Measurements from ENCODE around the gene UHMK1. TPM values are rescaled to one million over a fixed set of nuclear protein-coding genes. Genes with fewer than 3 reads are reported as not detected.

Gene UHMK1
- total and polyA plus RNA-seq, 11 donors, result 5.6 to 34.5 (median 21.8) TPM

- no peak for DNase-seq
- 75 to 79% (median 77%) methylated on average over 4 of the region's 4 CpGs for WGBS, 4 donors
- TF ChIP-seq CTCF (IDR thresholded peaks at IDR 0.05) (no peak), POLR2A (IDR thresholded peaks at IDR 0.05) (no peak)
- Histone ChIP-seq H3K4me3 (no peak overlapping the region), H3K27ac (peak overlapping the region in 6 of 12 donors; percentile 5 to 31 (median 16)), H3K4me1 (peaks cover 0 to 19% (median 0%) of the 10 kb centered on the region in 12 donors), H3K36me3 (peaks cover 0 to 67% (median 45%) of the 10 kb centered on the region in 9 donors), H3K9me3 (no peaks in the 10 kb centered on the region), H3K27me3 (no peaks in the 10 kb centered on the region)
- intact Hi-C loops (cut with DNase I), result no loop called here
- ATAC-seq, result peak in 1 of 4 donors; percentile 26
Measured at GRCh38 chr1:162578071-162578700, 80.6 kb downstream of the UHMK1 start.

- H3K27me3 ChIP-seq, result no peaks in the 10 kb centered on the region
- DNase-seq, result no peak
- H3K36me3 ChIP-seq, result peaks cover 0 to 75% (median 53%) of the 10 kb centered on the region in 9 donors
- WGBS, 4 donors, result 84 to 91% (median 85%) methylated on average over 1 of the region's 1 CpG
- H3K27ac ChIP-seq, result no peak overlapping the region
- no peaks in the 10 kb centered on the region for H3K9me3 ChIP-seq
- intact Hi-C loops (cut with DNase I), result no loop called here
- no peak for ATAC-seq
- TF ChIP-seq POLR2A (IDR thresholded peaks at IDR 0.05), result no peak
- no peak for TF ChIP-seq CTCF (IDR thresholded peaks at IDR 0.05)
- no peak overlapping the region for H3K4me3 ChIP-seq
- peaks cover 0 to 12% (median 0%) of the 10 kb centered on the region in 12 donors for H3K4me1 ChIP-seq
Measured at GRCh38 chr1:162578936-162579335, 81.3 kb downstream of the UHMK1 start.

Other genes with a start within 250 kb of the UHMK1 start
- gene SPATA46, start 121.0 kb upstream of the UHMK1 start, total RNA-seq, result not detected
- not detected for gene SPATA46, start 121.0 kb upstream of the UHMK1 start, polyA plus RNA-seq
- gene C1orf226, start 116.1 kb upstream of the UHMK1 start, total RNA-seq, result 10 to 100 TPM in 1 of 9 donors, 1 to 10 TPM in 8; 3.5 to 10.8 (median 6.4) TPM
- 1 to 10 TPM; 1.6 to 3.1 TPM for gene C1orf226, start 116.1 kb upstream of the UHMK1 start, polyA plus RNA-seq
- 1 to 10 TPM in 1 of 9 donors, under 1 TPM in 2, not detected in 6; 0.16 to 1.1 (median 0.54) TPM for gene SH2D1B, start 85.7 kb upstream of the UHMK1 start, total RNA-seq
- gene SH2D1B, start 85.7 kb upstream of the UHMK1 start, polyA plus RNA-seq, result under 1 TPM in 1 of 2 donors, not detected in 1; 0.11 TPM
- gene UAP1, start 63.9 kb downstream of the UHMK1 start, total RNA-seq, result 10 to 100 TPM; 18.1 to 34.0 (median 21.1) TPM
- 10 to 100 TPM; 18.2 to 34.3 TPM for gene UAP1, start 63.9 kb downstream of the UHMK1 start, polyA plus RNA-seq
- gene DDR2, start 134.6 kb downstream of the UHMK1 start, total RNA-seq, result 10 to 100 TPM; 16.4 to 55.3 (median 25.9) TPM
- 1 to 10 TPM; 5.0 to 7.4 TPM for gene DDR2, start 134.6 kb downstream of the UHMK1 start, polyA plus RNA-seq